GM21529 (cell line): ENCODE data around the gene OTUB1.

Experiments
- ATAC-seq: cut with Tn5 transposase; IDR thresholded peaks from one replicate; pipeline ENCODE4 v1.9.1; 2021; ENCODE audit not compliant: unreplicated experiment

OTUB1 gene

GRCh38 chr11:64022125-64022784, 36.0 kb downstream of the OTUB1 start:
- ATAC-seq = no peak

- no peak for ATAC-seq
Observed at GRCh38 chr11:64023712-64024710, 37.8 kb downstream of the OTUB1 start.

DNA sequence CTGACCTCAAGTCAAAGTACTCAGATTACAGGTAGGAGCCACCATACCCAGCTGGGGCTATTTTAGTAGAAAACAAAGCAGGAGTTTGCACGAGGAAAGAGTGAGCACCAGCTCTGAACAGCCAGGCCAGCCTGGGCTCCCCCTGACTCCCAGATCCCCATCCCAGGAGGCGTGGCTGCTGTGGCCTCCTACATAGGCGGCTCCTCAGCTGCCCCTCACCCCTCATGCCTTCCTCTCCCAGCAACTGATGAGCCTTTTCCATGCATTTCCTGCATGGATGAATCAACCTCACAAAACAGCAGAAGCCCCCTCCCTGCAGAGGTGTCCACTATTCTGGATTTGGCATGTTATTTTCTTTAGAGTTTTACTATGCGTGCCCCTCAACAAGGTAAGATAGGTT, 39.0 kb downstream of the OTUB1 start:
- ATAC-seq = no peak

DNA sequence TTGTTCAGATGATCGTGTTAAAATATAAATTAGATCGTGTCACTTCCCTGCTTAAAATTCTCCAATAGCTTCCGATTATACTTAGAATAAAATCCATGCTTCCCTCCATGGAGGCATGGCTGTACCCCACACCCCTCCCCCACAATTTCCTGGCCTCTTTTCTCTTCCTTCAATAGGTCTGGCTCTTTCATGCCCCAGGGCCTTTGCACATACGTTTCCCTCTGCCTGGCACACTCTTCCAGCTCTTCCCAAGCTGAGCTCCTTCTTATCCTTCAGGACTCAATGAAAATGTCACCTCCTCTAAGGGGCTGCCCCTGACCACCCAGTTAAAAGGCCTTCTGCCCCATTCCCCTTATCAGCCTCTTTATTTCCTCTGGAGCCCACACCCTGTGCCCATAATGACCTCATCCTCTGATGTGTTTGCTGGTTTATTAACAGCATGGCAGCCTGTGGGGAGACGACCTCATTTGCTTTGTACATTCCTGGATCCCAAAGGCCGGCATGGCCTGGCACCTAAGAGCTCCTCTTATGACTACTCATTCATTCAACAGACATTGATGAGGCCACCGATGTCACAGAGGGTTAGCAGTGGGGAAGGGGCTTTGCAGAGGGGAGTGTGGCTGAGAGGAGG, 40.5 kb downstream of the OTUB1 start:
- ATAC-seq = no peak

DNA sequence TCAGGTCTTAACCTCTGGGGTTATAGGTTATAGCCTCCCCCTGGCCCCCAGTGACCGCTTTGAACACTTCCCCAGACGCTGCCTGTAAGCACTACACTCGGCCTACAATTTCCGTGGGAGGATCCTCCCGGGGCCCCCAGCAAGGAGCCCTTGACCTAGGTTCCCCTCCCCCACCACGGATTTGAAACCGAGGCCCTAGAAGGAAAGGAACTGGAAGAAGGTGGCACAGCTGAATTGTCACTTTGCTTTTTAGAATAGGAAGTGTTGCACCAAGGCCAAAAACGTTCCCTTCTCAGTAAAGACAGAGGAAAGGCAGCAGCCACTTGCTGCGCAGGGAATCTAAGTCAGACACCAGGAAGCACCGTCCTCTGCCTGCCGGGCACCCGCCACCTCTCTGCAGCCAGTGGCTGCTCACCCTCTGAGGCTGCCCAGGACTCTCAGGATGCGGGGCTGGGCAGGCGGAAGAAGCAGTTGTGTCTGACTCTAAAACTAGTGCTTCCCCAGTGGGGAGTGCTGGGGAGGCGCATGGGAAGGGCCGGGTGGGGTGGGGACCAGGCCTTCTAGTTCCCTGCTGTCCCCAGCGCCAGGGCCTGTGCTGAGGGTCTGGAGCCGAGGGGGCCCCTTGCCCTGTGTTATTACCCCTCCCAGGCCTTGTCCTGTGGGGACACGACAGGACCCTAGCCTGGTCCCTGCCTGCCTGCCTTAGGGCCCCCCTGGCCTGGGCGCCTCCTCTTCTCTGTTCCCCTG, 41.6 kb downstream of the OTUB1 start:
- no peak for ATAC-seq

GRCh38 chr11:64028398-64029115, 42.3 kb downstream of the OTUB1 start:
- no peak for ATAC-seq

DNA sequence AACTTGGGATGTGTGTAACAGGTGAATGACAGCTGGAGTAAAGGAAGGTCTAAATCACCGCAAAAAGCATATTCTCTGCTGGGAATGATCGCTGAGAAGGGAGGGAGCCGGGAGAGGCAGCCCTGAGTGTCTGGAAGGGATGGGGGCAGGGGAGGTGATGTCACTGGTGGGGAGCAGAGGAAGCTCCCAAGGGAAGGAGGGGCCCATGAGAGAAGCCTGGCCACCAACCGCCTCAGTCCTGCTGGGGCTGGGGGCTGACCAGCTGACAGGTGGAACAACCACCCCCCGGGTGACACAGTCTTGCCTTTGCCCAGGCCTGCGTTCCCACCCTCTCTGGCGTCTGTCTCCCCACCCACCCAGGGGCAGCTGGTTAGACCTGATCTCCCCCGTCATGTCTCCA, 43.5 kb downstream of the OTUB1 start:
- ATAC-seq = no peak

GRCh38 chr11:64031001-64031400, 44.8 kb downstream of the OTUB1 start:
- no peak for ATAC-seq

DNA sequence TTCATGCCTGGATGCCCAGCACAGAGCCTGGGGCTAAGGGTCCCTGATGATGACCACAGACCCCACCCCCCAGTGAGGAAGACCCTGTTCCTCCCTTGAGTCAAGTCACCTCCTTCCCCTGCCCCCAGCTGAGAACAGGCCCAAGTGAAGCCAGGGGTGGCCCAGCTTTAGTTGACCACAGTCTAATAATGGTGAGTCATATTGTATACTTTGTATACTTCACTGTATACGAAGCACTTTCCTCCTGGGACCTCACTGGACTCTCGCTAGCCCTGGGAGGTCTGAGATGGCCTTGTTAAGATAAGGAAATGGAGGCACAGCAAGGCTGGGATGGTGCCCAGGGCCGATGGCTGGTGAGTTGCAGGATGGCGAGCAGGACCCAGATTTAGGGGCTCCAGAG, 45.8 kb downstream of the OTUB1 start:
- ATAC-seq = no peak

- no peak for ATAC-seq
Observed at GRCh38 chr11:64034411-64034811, 48.2 kb downstream of the OTUB1 start.

DNA sequence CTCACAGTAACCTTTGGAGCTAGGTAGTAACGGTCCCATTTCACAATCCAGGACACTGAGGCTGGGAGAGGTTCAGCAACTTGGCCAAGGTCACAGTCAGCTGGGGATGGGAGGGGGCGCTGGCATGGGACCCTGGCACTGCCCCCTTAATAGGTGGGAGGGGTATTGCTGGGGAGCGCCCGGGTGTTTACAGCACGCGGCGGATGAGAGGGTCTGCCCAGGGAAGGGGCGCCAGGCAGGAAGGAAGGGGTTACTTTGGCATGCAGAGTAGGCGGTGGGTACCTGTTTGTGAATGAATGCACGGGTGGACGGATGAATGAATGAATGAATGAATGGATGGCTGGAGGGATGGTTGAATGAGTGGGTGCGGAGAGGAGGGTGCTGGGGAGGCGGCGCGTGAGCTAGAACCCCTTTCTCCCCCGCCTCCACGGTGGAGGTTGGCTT, 48.9 kb downstream of the OTUB1 start:
- no peak for ATAC-seq

- no peak for ATAC-seq
Observed at GRCh38 chr11:64035576-64035975, 49.3 kb downstream of the OTUB1 start, which contains the start of gene FLRT1. Gene FLRT1, plus strand, starts transcription at chr11:64035931. Its CDS starts 80,337 bp downstream, at chr11:64116268.

GRCh38 chr11:64036087-64037026, 50.1 kb downstream of the OTUB1 start:
- ATAC-seq = no peak

DNA sequence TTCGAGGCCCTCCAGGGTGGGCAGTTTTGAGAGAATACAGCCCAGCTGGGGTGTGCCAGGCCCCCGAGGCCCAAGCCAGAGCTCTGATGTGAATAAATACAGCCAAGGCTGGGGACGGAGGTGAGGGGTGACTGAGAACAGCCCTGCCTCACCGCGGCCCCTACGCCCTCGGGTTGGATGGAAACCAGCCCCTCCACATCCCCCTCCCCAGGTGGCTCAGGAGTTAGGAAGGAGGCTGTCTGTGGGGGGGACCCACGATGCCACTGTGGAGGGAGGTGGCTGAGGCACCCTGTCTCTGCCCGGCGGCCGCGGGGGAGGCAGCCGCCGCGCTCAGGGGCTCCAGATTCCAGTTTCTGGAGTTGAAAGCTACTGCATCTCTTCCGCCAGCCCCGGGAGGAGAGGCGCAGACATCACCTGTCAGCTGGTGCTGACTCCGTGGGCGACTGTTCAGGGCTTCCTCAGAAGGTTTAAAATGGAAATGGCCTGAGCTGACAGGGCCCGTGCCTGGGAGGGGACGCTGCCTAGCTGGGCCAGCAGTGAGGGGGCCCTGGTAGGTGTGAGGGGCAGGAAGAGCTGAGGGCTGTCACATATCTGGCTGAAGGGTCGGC, 50.9 kb downstream of the OTUB1 start:
- ATAC-seq = no peak

GRCh38 chr11:64038500-64038899, 52.3 kb downstream of the OTUB1 start:
- no peak for ATAC-seq

DNA sequence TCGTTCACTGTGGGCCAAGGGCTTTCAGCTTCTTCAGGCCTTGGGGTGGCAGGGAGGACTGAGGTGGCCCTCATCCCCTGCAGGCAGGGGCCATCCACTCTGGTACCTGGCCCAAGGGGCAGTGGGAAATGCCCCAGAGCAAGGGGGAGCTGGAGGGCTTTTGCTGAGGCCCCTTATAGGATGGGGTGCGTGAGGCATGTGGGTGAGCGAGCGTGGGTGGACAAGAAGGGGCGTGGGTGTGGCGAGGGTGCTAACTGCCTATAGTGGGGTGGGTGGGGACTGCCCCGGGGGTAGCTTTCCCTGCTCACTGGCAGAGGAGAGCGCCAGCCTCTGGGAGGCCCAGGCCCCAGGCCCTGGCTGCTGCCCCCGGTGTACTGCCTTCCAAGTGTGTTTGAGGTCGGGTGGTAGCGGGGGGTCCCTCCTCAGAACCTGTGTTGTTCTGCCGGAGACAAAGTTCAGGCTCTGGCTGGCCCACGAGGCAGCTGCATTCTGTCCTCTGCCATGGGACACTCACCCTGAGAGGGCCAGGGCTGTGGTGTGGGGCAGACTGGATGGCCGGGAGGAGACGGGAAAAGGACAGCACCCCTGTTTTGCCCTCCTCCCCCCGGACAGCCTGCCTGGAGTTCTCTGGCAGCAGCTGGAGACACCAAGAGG, 52.9 kb downstream of the OTUB1 start:
- ATAC-seq = no peak

DNA sequence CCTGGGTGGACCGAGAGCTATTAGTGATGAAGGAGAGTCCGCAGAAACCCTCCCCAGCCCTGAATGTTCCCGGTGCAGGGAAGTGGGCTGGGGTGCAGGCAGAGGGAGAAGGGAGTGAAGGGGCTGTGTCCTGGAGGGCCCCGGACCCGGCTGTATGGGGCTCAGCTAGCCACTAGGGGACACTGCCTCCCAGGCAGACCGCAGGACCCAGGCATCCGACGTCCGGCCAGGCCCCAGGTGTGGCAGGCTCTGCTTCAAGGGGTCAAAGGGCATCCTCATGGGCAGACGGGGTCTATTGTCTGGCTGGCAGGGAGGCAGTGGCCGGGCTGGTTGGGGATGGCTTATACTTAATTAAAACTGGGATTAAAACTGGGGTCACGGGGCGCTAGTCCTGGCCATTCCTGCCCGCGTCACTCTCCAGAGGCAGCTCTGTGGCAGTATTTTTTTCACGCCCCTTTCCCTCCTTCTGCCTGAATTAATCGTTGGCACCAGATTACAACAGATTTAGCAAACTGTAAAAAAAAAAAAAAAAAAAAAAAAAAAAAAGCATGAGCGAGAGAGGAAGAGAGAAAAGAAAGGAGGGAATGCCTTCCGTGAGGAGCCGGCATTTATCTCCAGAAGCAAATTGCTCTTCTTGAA, 54.6 kb downstream of the OTUB1 start:
- no peak for ATAC-seq

DNA sequence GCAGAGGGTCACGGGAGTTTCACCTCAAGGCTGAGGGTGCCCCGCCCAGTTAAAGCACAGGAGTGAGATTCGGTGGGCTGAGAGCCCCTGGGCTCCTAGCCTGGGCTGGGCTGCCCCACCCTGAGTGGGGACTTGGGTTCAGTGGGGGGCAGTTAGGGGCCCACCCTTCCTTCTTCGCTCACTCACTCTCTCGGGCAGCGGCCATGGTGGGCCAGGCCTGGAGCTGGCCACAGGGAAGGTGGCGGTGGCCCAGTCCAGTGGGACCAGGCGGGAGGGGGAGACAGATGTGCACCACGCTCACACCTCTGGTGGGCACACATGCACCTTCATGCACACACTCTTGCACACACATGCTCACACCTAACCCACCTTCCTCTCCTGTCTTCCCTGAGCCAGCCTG, 55.6 kb downstream of the OTUB1 start:
- no peak for ATAC-seq
